Activated CD4-positive, alpha-beta T cell treated with anti-CD3 and anti-CD28 coated beads for 1 hour (primary cell): Measurements from ENCODE around the gene PDE11A.
A peak's percentile ranks its signal among the peaks of the same experiment; 100 is the strongest.
"Not testable (repeated sequence)": the region's sequence is repeated elsewhere in the genome, so short reads cannot be mapped to it uniquely, and the experiment has no call there.

ENCODE experiments used
- DNase-seq: peaks from one replicate; pipeline ENCODE4 v3.0.0-alpha.2; 2020

The PDE11A gene

GRCh38 chr2:177808984-177809809 lies 263.4 kb downstream of the PDE11A start:
- no peak for DNase-seq

- no peak for DNase-seq
Measured at GRCh38 chr2:177806025-177806424, 266.6 kb downstream of the PDE11A start.

GRCh38 chr2:177799531-177799930 lies 273.0 kb downstream of the PDE11A start:
- no peak for DNase-seq

- no peak for DNase-seq
Measured at GRCh38 chr2:177797808-177798207, 274.8 kb downstream of the PDE11A start.

- no peak for DNase-seq
Measured at GRCh38 chr2:177796654-177797415, 275.7 kb downstream of the PDE11A start.

- DNase-seq, result no peak
Measured at GRCh38 chr2:177796011-177796410, 276.6 kb downstream of the PDE11A start.

GRCh38 chr2:177785143-177785542 lies 287.4 kb downstream of the PDE11A start:
- not testable (repeated sequence) for DNase-seq

- no peak for DNase-seq
Measured at GRCh38 chr2:177784745-177785067, 287.9 kb downstream of the PDE11A start.

- no peak for DNase-seq
Measured at GRCh38 chr2:177783835-177784744, 288.5 kb downstream of the PDE11A start.

- no peak for DNase-seq
Measured at GRCh38 chr2:177783091-177783490, 289.5 kb downstream of the PDE11A start.

- no peak for DNase-seq
Measured at GRCh38 chr2:177782613-177783012, 290.0 kb downstream of the PDE11A start.

- DNase-seq, result no peak
Measured at GRCh38 chr2:177778472-177778871, 294.1 kb downstream of the PDE11A start.

- DNase-seq, result no peak
Measured at GRCh38 chr2:177772529-177772928, 300.0 kb downstream of the PDE11A start.

- DNase-seq, result no peak
Measured at GRCh38 chr2:177771191-177771590, 301.4 kb downstream of the PDE11A start.

- DNase-seq, result no peak
Measured at GRCh38 chr2:177767768-177768167, 304.8 kb downstream of the PDE11A start.

GRCh38 chr2:177765698-177766097 lies 306.9 kb downstream of the PDE11A start:
- DNase-seq, result no peak

GRCh38 chr2:177763531-177764265 lies 308.9 kb downstream of the PDE11A start:
- peak; percentile 52 for DNase-seq

- no peak for DNase-seq
Measured at GRCh38 chr2:177759443-177759842, 313.1 kb downstream of the PDE11A start.

GRCh38 chr2:177758591-177759371 lies 313.8 kb downstream of the PDE11A start:
- DNase-seq, result no peak

GRCh38 chr2:177756336-177756735 lies 316.2 kb downstream of the PDE11A start:
- no peak for DNase-seq

GRCh38 chr2:177754492-177754873 lies 318.1 kb downstream of the PDE11A start:
- DNase-seq, result no peak
